SK-N-SH (cell line): ENCODE measurements around the gene CDK14. TPM values are rescaled to one million over a fixed set of nuclear protein-coding genes. Genes with fewer than 3 reads are reported as not detected.

Source experiments
- CTCF ChIA-PET: fragments of 300-600, 350-600 bp; formaldehyde crosslinking; extraction: SDS; loops from one replicate; lab custom pipeline; 2021; lab: Yijun Ruan, JAX
- POLR2A ChIA-PET: fragments of 350-600 bp; sonication (Branson Sonifier 250); formaldehyde crosslinking; extraction: SDS; loops from one replicate; lab custom pipeline; 2020; ENCODE audit warnings: antibody characterized with exemption, inconsistent platforms; lab: Yijun Ruan, JAX
- DNase-seq: peaks from one replicate; pipeline ENCODE4 v3.0.0; 2012
- H2AFZ ChIP-seq: fragments of 200-600 bp; sonication (generic); 2 replicates; pipeline ENCODE4 v1.8.1; 2016; ENCODE audit warnings: antibody characterized with exemption, mild to moderate bottlenecking, low read depth
- H3F3A ChIP-seq: fragments of 200-600 bp; sonication (generic); replicated peaks from 2 replicates; pipeline ENCODE3; 2016; ENCODE audit warnings: antibody characterized with exemption, mild to moderate bottlenecking; ENCODE audit not compliant: insufficient read depth
- H3K27ac ChIP-seq, 2 experiments: fragments of 200-500 bp in 1 of 2; fragments of 200-600 bp in 1 of 2; sonication (Bioruptor generic) in 1 of 2; sonication (generic), shearing (Covaris generic) in 1 of 2; 2 replicates each; pipeline versions ENCODE4 v1.5.1 to v1.6.1; 2014 to 2016; ENCODE audit warnings: low read depth in 2 of 2, inconsistent platforms in 1 of 2, low read length in 1 of 2, mild to moderate bottlenecking in 1 of 2, mixed read lengths in 1 of 2
- H3K27me3 ChIP-seq: fragments of 200-600 bp; sonication (generic), shearing (Covaris generic); 2 replicates; pipeline ENCODE4 v1.6.1; 2016; ENCODE audit warnings: mixed run types; ENCODE audit not compliant: insufficient read depth
- H3K36me3 ChIP-seq, 2 experiments: fragments of 200-500 bp in 1 of 2; fragments of 200-600 bp in 1 of 2; sonication (Bioruptor generic) in 1 of 2; sonication (generic) in 1 of 2; replicated peaks in 1 of 2; 2 replicates each; pipeline versions ENCODE3 to v1.5.1; 2014 to 2016; ENCODE audit warnings: low read length in 1 of 2, mild to moderate bottlenecking in 1 of 2; ENCODE audit not compliant: insufficient read depth in 2 of 2, control insufficient read depth in 1 of 2
- H3K4me1 ChIP-seq, 2 experiments: fragments of 200-500 bp in 1 of 2; fragments of 200-600 bp in 1 of 2; sonication (Bioruptor generic) in 1 of 2; sonication (generic), shearing (Covaris generic) in 1 of 2; 2 replicates each; pipeline versions ENCODE4 v1.5.1 to v1.6.1; 2014 to 2016; ENCODE audit warnings: low read depth in 1 of 2, low read length in 1 of 2, mixed run types in 1 of 2; ENCODE audit not compliant: insufficient read depth in 2 of 2, control insufficient read depth in 1 of 2
- H3K4me2 ChIP-seq: fragments of 200-600 bp; sonication (generic), shearing (Covaris generic); 2 replicates; pipeline ENCODE4 v1.6.1; 2017; ENCODE audit warnings: mixed run types
- H3K4me3 ChIP-seq, 2 experiments: fragments of 200-500 bp in 1 of 2; fragments of 200-600 bp in 1 of 2; sonication (Bioruptor generic) in 1 of 2; sonication (generic), shearing (Covaris generic) in 1 of 2; 2 replicates each; pipeline versions ENCODE4 v1.5.1 to v1.8.1; 2014 to 2016; ENCODE audit warnings: low read depth in 2 of 2, inconsistent platforms in 1 of 2, low read length in 1 of 2, mild to moderate bottlenecking in 1 of 2, mixed read lengths in 1 of 2, moderate library complexity in 1 of 2
- H3K79me2 ChIP-seq: fragments of 200-600 bp; sonication (generic); 2 replicates; pipeline ENCODE4 v1.8.1; 2017; ENCODE audit warnings: mild to moderate bottlenecking; ENCODE audit not compliant: insufficient read depth
- H3K9ac ChIP-seq: fragments of 200-600 bp; sonication (generic); 2 replicates; pipeline ENCODE4 v1.6.1; 2017; ENCODE audit warnings: mixed run types
- H3K9me2 ChIP-seq: fragments of 200-600 bp; sonication (generic); 2 replicates; pipeline ENCODE4 v1.6.1; 2017; ENCODE audit warnings: mixed run types
- H3K9me3 ChIP-seq: fragments of 200-600 bp; sonication (generic); 2 replicates; pipeline ENCODE4 v1.6.1; 2017; ENCODE audit warnings: mixed run types, mild to moderate bottlenecking, moderate library complexity
- H4K20me1 ChIP-seq: fragments of 200-600 bp; sonication (generic); 2 replicates; pipeline ENCODE4 v1.6.1; 2017; ENCODE audit warnings: mild to moderate bottlenecking, mixed run types; ENCODE audit not compliant: insufficient read depth
- CHD2 ChIP-seq: fragments of 150-350 bp; IDR thresholded peaks from 2 replicates; pipeline ENCODE4 v1.6.1; 2018; ENCODE audit warnings: low read length; ENCODE audit not compliant: partially characterized antibody
- GATA2 ChIP-seq: sonication (generic); formaldehyde crosslinking; IDR thresholded peaks from 2 replicates; pipeline ENCODE4 v1.5.0; 2020; ENCODE audit warnings: mild to moderate bottlenecking, missing genetic modification reagents
- NFIC ChIP-seq: IDR thresholded peaks from 2 replicates; pipeline ENCODE4 v1.4.0; 2012; ENCODE audit warnings: borderline replicate concordance
- RCOR1 ChIP-seq: fragments of 150-350 bp; IDR thresholded peaks from 2 replicates; pipeline ENCODE4 v1.6.1; 2017; ENCODE audit warnings: antibody characterized with exemption, low read length
- RXRA ChIP-seq: IDR thresholded peaks from 2 replicates; pipeline ENCODE4 v1.4.0; 2012; ENCODE audit warnings: low read depth, mild to moderate bottlenecking, borderline replicate concordance
- SIN3A ChIP-seq: IDR thresholded peaks from 2 replicates; pipeline ENCODE4 v1.6.1; 2012; ENCODE audit warnings: low read depth, mild to moderate bottlenecking, low read length, moderate library complexity, borderline replicate concordance
- WGBS: methylation state at CpG from one replicate; pipeline ENCODE4 v1.1.6; 2017; ENCODE audit warnings: low lambda C conversion rate; 5-methylcytosine and 5-hydroxymethylcytosine counted together
- polyA plus RNA-seq, 3 experiments: library from polyadenylated mRNA; depleted of rRNA; stranded (reverse); fragments of >200 nt; gene quantifications; 2 replicates each; pipeline ENCODE4 v1.2.3, GENCODE V29; 2012
- TF ChIP-seq, protein P1 (sequence below): IDR thresholded peaks from 2 replicates; pipeline ENCODE4; 2012
- TF ChIP-seq, protein P2 (sequence below): IDR thresholded peaks from 2 replicates; pipeline ENCODE4 v1.4.0; 2012; ENCODE audit warnings: low read depth, borderline replicate concordance
- TF ChIP-seq, protein P3 (sequence below): IDR thresholded peaks from 2 replicates; pipeline ENCODE4 v1.4.0; 2012; ENCODE audit warnings: low read depth, borderline replicate concordance
- TF ChIP-seq, protein P4 (sequence below): IDR thresholded peaks from 2 replicates; pipeline ENCODE4 v1.4.0; 2012; ENCODE audit warnings: low read depth

Gene CDK14
- polyA plus RNA-seq, 1 of the 3 experiments (the other 2 are of a cell fraction) = 13.9 TPM

DNA sequence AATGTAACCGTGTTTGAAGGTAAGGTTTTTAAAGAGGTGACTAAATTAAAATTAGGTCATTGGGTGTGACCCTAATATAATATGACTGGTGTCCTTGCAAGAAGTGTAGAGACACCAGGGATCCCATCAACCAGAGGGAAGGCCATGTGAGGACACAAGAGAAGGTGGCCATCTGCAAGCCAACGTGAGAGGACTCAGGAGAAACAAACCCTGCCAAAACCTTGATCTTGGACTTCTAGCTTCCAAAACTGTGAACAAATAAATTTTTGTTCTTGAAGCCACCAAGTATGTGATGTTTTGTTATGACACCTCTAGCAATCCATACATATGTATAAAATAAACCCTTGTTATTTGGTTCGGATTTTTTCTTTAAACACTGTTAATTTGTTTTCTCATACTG is 144.3 kb downstream of the CDK14 start:
- ChIA-PET POLR2A (no interaction called here), CTCF (interaction anchor here (0.9 to 1.2 kb wide), 2 partner anchors 10 to 11 kb away, joined by 3 to 4 read pairs; no protein-coding TSS in a partner anchor)
- peaks cover 0 to 54% of the 10 kb centered on the region in 2 experiments for H3K36me3 ChIP-seq
- H3K9me2 ChIP-seq = peaks cover 4% of the 10 kb centered on the region; the same call in 1 of the 2 replicates
- H3K27ac ChIP-seq = no peak overlapping the region
- H3F3A ChIP-seq = peaks cover 16% of the 10 kb centered on the region
- TF ChIP-seq CHD2 = no peak
- TF ChIP-seq, protein P1, sequence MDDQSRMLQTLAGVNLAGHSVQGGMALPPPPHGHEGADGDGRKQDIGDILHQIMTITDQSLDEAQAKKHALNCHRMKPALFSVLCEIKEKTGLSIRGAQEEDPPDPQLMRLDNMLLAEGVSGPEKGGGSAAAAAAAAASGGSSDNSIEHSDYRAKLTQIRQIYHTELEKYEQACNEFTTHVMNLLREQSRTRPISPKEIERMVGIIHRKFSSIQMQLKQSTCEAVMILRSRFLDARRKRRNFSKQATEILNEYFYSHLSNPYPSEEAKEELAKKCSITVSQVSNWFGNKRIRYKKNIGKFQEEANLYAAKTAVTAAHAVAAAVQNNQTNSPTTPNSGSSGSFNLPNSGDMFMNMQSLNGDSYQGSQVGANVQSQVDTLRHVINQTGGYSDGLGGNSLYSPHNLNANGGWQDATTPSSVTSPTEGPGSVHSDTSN = no peak
- no peak for TF ChIP-seq SIN3A
- TF ChIP-seq, protein P2, sequence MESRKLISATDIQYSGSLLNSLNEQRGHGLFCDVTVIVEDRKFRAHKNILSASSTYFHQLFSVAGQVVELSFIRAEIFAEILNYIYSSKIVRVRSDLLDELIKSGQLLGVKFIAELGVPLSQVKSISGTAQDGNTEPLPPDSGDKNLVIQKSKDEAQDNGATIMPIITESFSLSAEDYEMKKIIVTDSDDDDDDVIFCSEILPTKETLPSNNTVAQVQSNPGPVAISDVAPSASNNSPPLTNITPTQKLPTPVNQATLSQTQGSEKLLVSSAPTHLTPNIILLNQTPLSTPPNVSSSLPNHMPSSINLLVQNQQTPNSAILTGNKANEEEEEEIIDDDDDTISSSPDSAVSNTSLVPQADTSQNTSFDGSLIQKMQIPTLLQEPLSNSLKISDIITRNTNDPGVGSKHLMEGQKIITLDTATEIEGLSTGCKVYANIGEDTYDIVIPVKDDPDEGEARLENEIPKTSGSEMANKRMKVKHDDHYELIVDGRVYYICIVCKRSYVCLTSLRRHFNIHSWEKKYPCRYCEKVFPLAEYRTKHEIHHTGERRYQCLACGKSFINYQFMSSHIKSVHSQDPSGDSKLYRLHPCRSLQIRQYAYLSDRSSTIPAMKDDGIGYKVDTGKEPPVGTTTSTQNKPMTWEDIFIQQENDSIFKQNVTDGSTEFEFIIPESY = no peak
- WGBS = 91% methylated on average over 3 of the region's 3 CpGs
- no peaks in the 10 kb centered on the region for H3K27me3 ChIP-seq
- H3K9ac ChIP-seq = no peak overlapping the region
- no peak overlapping the region for H3K4me2 ChIP-seq
- peaks cover 4% of the 10 kb centered on the region; the same call in 1 of the 2 replicates for H4K20me1 ChIP-seq
- DNase-seq = no peak
- H3K9me3 ChIP-seq = peaks cover 10% of the 10 kb centered on the region; the same call in 1 of the 2 replicates
- peaks cover 0 to 9% of the 10 kb centered on the region in 2 experiments; a peak in 1 of 4 replicates for H3K4me1 ChIP-seq
- H3K4me3 ChIP-seq = no peak overlapping the region
- H2AFZ ChIP-seq = no peak overlapping the region
- peaks cover 37% of the 10 kb centered on the region for H3K79me2 ChIP-seq

DNA sequence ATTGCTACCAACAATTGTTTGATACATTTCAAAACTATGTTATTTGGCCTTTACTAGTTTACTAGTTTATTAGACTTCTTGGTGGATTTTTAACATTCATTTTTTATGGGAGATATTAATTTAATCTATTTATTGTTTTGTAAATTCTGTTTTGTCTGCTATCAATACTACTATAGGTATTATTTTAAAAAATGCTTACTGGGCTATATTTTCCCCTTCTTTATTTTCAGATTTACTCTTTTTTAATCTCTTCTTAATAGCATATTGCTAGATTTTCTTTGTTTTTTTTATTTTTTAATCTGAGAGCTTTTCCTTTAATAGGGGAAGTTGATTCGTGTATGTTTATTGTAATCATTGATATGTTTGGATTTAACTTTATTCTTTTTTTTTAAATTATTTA is 147.5 kb downstream of the CDK14 start:
- Histone ChIP-seq H3K9me3 (peaks cover 10% of the 10 kb centered on the region; the same call in 1 of the 2 replicates), H2AFZ (no peak overlapping the region), H3K4me3 (no peak overlapping the region), H3K4me2 (no peak overlapping the region), H3K27me3 (no peaks in the 10 kb centered on the region), H3K79me2 (peaks cover 30% of the 10 kb centered on the region), H3K4me1 (peaks cover 0 to 9% of the 10 kb centered on the region in 2 experiments; a peak in 1 of 4 replicates), H3K9me2 (peaks cover 4% of the 10 kb centered on the region; the same call in 1 of the 2 replicates), H3K36me3 (peaks cover 0 to 65% of the 10 kb centered on the region in 2 experiments), H3K27ac (no peak overlapping the region), H3K9ac (no peak overlapping the region), H3F3A (peaks cover 13% of the 10 kb centered on the region), H4K20me1 (peaks cover 4% of the 10 kb centered on the region; the same call in 1 of the 2 replicates)
- POLR2A ChIA-PET = no interaction called here
- CTCF ChIA-PET = interaction anchor here (1.1 to 1.6 kb wide), 2 partner anchors 50 to 291 kb away, joined by 3 to 4 read pairs; no protein-coding TSS in a partner anchor
- 86% methylated on average over 1 of the region's 1 CpG for WGBS
- no peak for DNase-seq
- TF ChIP-seq RCOR1 (no peak), CHD2 (no peak), GATA2 (no peak), NFIC (no peak), RXRA (no peak)
- TF ChIP-seq, protein P3, sequence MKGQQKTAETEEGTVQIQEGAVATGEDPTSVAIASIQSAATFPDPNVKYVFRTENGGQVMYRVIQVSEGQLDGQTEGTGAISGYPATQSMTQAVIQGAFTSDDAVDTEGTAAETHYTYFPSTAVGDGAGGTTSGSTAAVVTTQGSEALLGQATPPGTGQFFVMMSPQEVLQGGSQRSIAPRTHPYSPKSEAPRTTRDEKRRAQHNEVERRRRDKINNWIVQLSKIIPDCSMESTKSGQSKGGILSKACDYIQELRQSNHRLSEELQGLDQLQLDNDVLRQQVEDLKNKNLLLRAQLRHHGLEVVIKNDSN = no peak
- TF ChIP-seq, protein P4, sequence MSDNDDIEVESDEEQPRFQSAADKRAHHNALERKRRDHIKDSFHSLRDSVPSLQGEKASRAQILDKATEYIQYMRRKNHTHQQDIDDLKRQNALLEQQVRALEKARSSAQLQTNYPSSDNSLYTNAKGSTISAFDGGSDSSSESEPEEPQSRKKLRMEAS = no peak
